ENCODE results near the gene PPP1R18.
"Not testable (repeated sequence)": the region's sequence is repeated elsewhere in the genome, so short reads cannot be mapped to it uniquely, and the experiment has no call there.

- not testable (repeated sequence) for TF ChIP-seq CTCF, POLR2A (IDR thresholded peaks at IDR 0.05)
Measured at GRCh38 chr6:30723843-30724741, 37.6 kb upstream of the PPP1R18 start.
